Measurements from ENCODE around the gene CAMTA1. TPM values are rescaled to one million over a fixed set of nuclear protein-coding genes. Genes with fewer than 3 reads are reported as not detected.

Gene CAMTA1
- total and polyA plus RNA-seq, 9 of the 15 experiments (the other 6 are each of a cell fraction or from before 2014, with no cell fraction given), result 43.9 to 161 (median 65.9) TPM

GRCh38 chr1:7039590-7040220 lies 254.5 kb downstream of the CAMTA1 start:
- Histone ChIP-seq H3K9me1 (ENCODE audit: control insufficient read depth, insufficient read depth, low read length) (no peaks in the 10 kb centered on the region), H4K20me1 (replicated peaks; ENCODE audit: control insufficient read depth, insufficient read depth, low read length) (peaks cover 11% of the 10 kb centered on the region; the same call in 1 of the 2 replicates), H3K4me3 (no peak overlapping the region), H3K4me1 (replicated peaks in 1 of 2; ENCODE audit: control insufficient read depth in 2 of 2, insufficient read depth in 2 of 2, low read length in 2 of 2) (no peaks in the 10 kb centered on the region), H3K9ac (ENCODE audit: insufficient read depth in 1 of 2, low read depth in 2 of 2, low read length in 2 of 2) (no peak overlapping the region), H3K9me3 (replicated peaks; ENCODE audit: control insufficient read depth, insufficient read depth, low read depth, low read length) (no peaks in the 10 kb centered on the region), H2AFZ (ENCODE audit: low read depth, low read length) (no peak overlapping the region), H3K27ac (ENCODE audit: extremely low read depth, low read depth, low read length) (no peak overlapping the region), H3K4me2 (ENCODE audit: insufficient read depth, low read length) (no peak overlapping the region), H3K79me2 (ENCODE audit: control insufficient read depth, insufficient read depth, low read length) (no peaks in the 10 kb centered on the region), H3K36me3 (ENCODE audit: control insufficient read depth, insufficient read depth, low read length) (no peaks in the 10 kb centered on the region), H3K27me3 (ENCODE audit: control insufficient read depth in 2 of 2, insufficient read depth in 2 of 2, low read length in 2 of 2) (peaks cover 27 to 46% of the 10 kb centered on the region in 2 experiments; a peak in 4 of 5 replicates)
- POLR2A ChIA-PET, result interaction anchor here (1.1 kb wide), 1 partner anchor 30 kb away, joined by 4 read pairs; no protein-coding TSS in a partner anchor
- BruUV-seq (replicated peaks), result no TSS peak
- DNase-seq (ENCODE audit: extremely low read depth in 1 of 4, low spot score in 3 of 4) (no peak), ATAC-seq (no peak), FAIRE-seq (no peak)
- under 1% methylated on average over 8 of the region's 8 CpGs for WGBS (ENCODE audit: insufficient coverage, low coverage, missing lambda C conversion rate)
- intact Hi-C loops (cut with micrococcal nuclease), result no loop called here
- CTCF ChIA-PET (ENCODE audit: low intra/inter-chr PET ratio), result no interaction called here
- in situ Hi-C loops (cut with MboI), result no loop called here
- TF ChIP-seq CREB3 (tag; conservative IDR thresholded peaks at IDR 0.05; ENCODE audit: low read depth) (no peak), TGIF2 (CRISPR knock-in tag; IDR thresholded peaks at IDR 0.05) (no peak), GTF2A2 (tag; IDR thresholded peaks at IDR 0.05) (no peak), ZSCAN32 (CRISPR knock-in tag; IDR thresholded peaks at IDR 0.05) (no peak), TRIM25 (IDR thresholded peaks at IDR 0.05; ENCODE audit: borderline replicate concordance) (no peak), CHD7 (IDR thresholded peaks at IDR 0.05; ENCODE audit: low read depth, low read length) (no peak)
